H1 (cell line): ENCODE results near the gene CTBP2. TPM values are rescaled to one million over a fixed set of nuclear protein-coding genes. Genes with fewer than 3 reads are reported as not detected.

Experiments used
- CTCF ChIA-PET: fragments of 300-600 bp; sonication (Branson Sonifier 250); formaldehyde crosslinking; loops from one replicate; lab custom pipeline; 2021; ENCODE audit not compliant: partially characterized antibody; lab: Charles Lee
- POLR2A ChIA-PET: fragments of 300-600 bp; sonication (Branson Sonifier 250); formaldehyde crosslinking; loops from one replicate; lab custom pipeline; 2021; ENCODE audit warnings: inconsistent platforms; ENCODE audit not compliant: partially characterized antibody; lab: Charles Lee
- DNase-seq, 2 experiments: peaks; one replicate each; pipeline versions ENCODE4 v3.0.0 to v3.0.0-alpha.2; 2010 to 2022; ENCODE audit warnings: low spot score in 2 of 2, low read depth in 1 of 2, mixed read lengths in 1 of 2
- FAIRE-seq: peaks from 2 replicates; lab custom pipeline; 2011; peaks lifted over from hg19 to GRCh38; lab: Jason Lieb, UNC
- H2AFZ ChIP-seq: 2 replicates; pipeline ENCODE4 v1.8.1; 2012; ENCODE audit warnings: low read length, inconsistent platforms
- H2AK5ac ChIP-seq: 2 replicates; pipeline ENCODE4 v1.6.1; 2013; ENCODE audit warnings: low read depth, low read length
- H2BK120ac ChIP-seq: replicated peaks from 2 replicates; pipeline ENCODE3; 2013; ENCODE audit warnings: low read depth, low read length, inconsistent platforms
- H2BK12ac ChIP-seq: 2 replicates; pipeline ENCODE4 v1.6.1; 2013; ENCODE audit warnings: low read depth, low read length
- H2BK15ac ChIP-seq: 2 replicates; pipeline ENCODE4 v1.6.1; 2013; ENCODE audit warnings: low read length
- H2BK20ac ChIP-seq: 2 replicates; pipeline ENCODE4 v1.6.1; 2013; ENCODE audit warnings: low read length
- H2BK5ac ChIP-seq: 2 replicates; pipeline ENCODE4 v1.6.1; 2013; ENCODE audit warnings: low read depth, low read length
- H3K14ac ChIP-seq: 2 replicates; pipeline ENCODE4 v1.6.1; 2013; ENCODE audit warnings: inconsistent platforms; ENCODE audit not compliant: insufficient read length
- H3K18ac ChIP-seq: 2 replicates; pipeline ENCODE4 v1.6.1; 2013; ENCODE audit warnings: low read length; ENCODE audit errors: extremely low read depth
- H3K23ac ChIP-seq: 2 replicates; pipeline ENCODE4 v1.6.1; 2013; ENCODE audit warnings: inconsistent platforms; ENCODE audit not compliant: insufficient read length
- H3K23me2 ChIP-seq: 2 replicates; pipeline ENCODE4 v1.6.1; 2013; ENCODE audit warnings: low read depth, low read length
- H3K27ac ChIP-seq: 2 replicates; pipeline ENCODE4 v1.6.1; 2011; ENCODE audit warnings: low read depth, low read length, inconsistent platforms
- H3K27me3 ChIP-seq, 4 experiments: replicated peaks in 1 of 4; 1 replicate in 1 of 4; 2 replicates in 3 of 4; pipeline versions ENCODE4 v1.6.1 to v1.8.1; 2011 to 2013; ENCODE audit warnings: low read length in 3 of 4, mild to moderate bottlenecking in 3 of 4, inconsistent platforms in 2 of 4, mixed read lengths in 2 of 4, moderate library complexity in 1 of 4; ENCODE audit not compliant: control insufficient read depth in 3 of 4, insufficient read depth in 3 of 4; ENCODE audit errors: extremely low read depth in 1 of 4
- H3K36me3 ChIP-seq, 4 experiments: 2 replicates each; pipeline versions ENCODE4 v1.6.1 to v1.8.1; 2011 to 2013; ENCODE audit warnings: mild to moderate bottlenecking in 4 of 4, low read length in 3 of 4, moderate library complexity in 2 of 4, control low read depth in 1 of 4, inconsistent platforms in 1 of 4; ENCODE audit not compliant: insufficient read depth in 4 of 4, control insufficient read depth in 2 of 4
- H3K4ac ChIP-seq: replicated peaks from 2 replicates; pipeline ENCODE3; 2013; ENCODE audit warnings: low read length, low read depth, mixed read lengths, inconsistent platforms; ENCODE audit not compliant: insufficient read length
- H3K4me1 ChIP-seq, 4 experiments: replicated peaks in 1 of 4; 1 replicate in 1 of 4; 2 replicates in 3 of 4; pipeline versions ENCODE4 v1.6.1 to v1.8.1; 2011 to 2013; ENCODE audit warnings: low read length in 3 of 4, inconsistent platforms in 2 of 4, mixed read lengths in 1 of 4; ENCODE audit not compliant: insufficient read depth in 4 of 4, control insufficient read depth in 3 of 4
- H3K4me2 ChIP-seq, 2 experiments: 2 replicates each; pipeline versions ENCODE4 v1.6.1 to v1.8.1; 2011 to 2013; ENCODE audit warnings: low read depth in 2 of 2, low read length in 2 of 2, control low read depth in 1 of 2, inconsistent platforms in 1 of 2, mild to moderate bottlenecking in 1 of 2; ENCODE audit not compliant: insufficient read depth in 1 of 2
- H3K4me3 ChIP-seq, 4 experiments: fragments of 200-600, 300-600 bp in 1 of 4; sonication (generic), shearing (Covaris generic), sonication (Bioruptor Twin) in 1 of 4; 2 replicates each; pipeline versions ENCODE4 v1.5.1 to v1.8.1; 2011 to 2016; ENCODE audit warnings: low read length in 4 of 4, low read depth in 3 of 4, control low read depth in 2 of 4, inconsistent platforms in 2 of 4, mild to moderate bottlenecking in 2 of 4, mixed read lengths in 1 of 4, moderate library complexity in 1 of 4; ENCODE audit not compliant: insufficient read depth in 2 of 4; ENCODE audit errors: extremely low read depth in 1 of 4
- H3K56ac ChIP-seq: replicated peaks from 2 replicates; pipeline ENCODE3; 2013; ENCODE audit warnings: low read depth, mild to moderate bottlenecking, mixed read lengths, low read length, inconsistent platforms; ENCODE audit not compliant: insufficient read length
- H3K79me1 ChIP-seq: 2 replicates; pipeline ENCODE4 v1.6.1; 2013; ENCODE audit warnings: low read depth, low read length, control low read depth
- H3K79me2 ChIP-seq, 2 experiments: 2 replicates each; pipeline versions ENCODE4 v1.6.1 to v1.8.1; 2012 to 2013; ENCODE audit warnings: low read length in 2 of 2, mild to moderate bottlenecking in 2 of 2, inconsistent platforms in 1 of 2; ENCODE audit not compliant: insufficient read depth in 2 of 2, control insufficient read depth in 1 of 2
- H3K9ac ChIP-seq, 4 experiments: replicated peaks in 1 of 4; 1 replicate in 1 of 4; 2 replicates in 3 of 4; pipeline versions ENCODE4 v1.6.1 to v1.8.1; 2011 to 2013; ENCODE audit warnings: low read depth in 3 of 4, low read length in 3 of 4, control low read depth in 2 of 4, mild to moderate bottlenecking in 2 of 4, moderate library complexity in 2 of 4, inconsistent platforms in 1 of 4; ENCODE audit errors: extremely low read depth in 1 of 4
- H3K9me3 ChIP-seq, 2 experiments: 2 replicates each; pipeline versions ENCODE4 v1.6.1 to v1.8.1; 2012 to 2013; ENCODE audit warnings: mild to moderate bottlenecking in 2 of 2, moderate library complexity in 2 of 2, control low read depth in 1 of 2, inconsistent platforms in 1 of 2, low read depth in 1 of 2, low read length in 1 of 2, mixed read lengths in 1 of 2; ENCODE audit not compliant: insufficient read depth in 2 of 2
- H4K20me1 ChIP-seq, 2 experiments: replicated peaks in 1 of 2; 2 replicates each; pipeline versions ENCODE3 to v1.8.1; 2011 to 2013; ENCODE audit warnings: inconsistent platforms in 2 of 2, low read length in 2 of 2, mild to moderate bottlenecking in 1 of 2; ENCODE audit not compliant: insufficient read depth in 2 of 2, control insufficient read depth in 1 of 2
- H4K5ac ChIP-seq: 2 replicates; pipeline ENCODE4 v1.6.1; 2013; ENCODE audit warnings: low read length, low read depth, mixed read lengths, inconsistent platforms; ENCODE audit not compliant: insufficient read length
- H4K8ac ChIP-seq: 2 replicates; pipeline ENCODE4 v1.8.0; 2013; ENCODE audit warnings: mild to moderate bottlenecking, moderate library complexity, low read length, inconsistent platforms; ENCODE audit not compliant: insufficient read depth; ENCODE audit errors: extremely low read depth
- H4K91ac ChIP-seq: replicated peaks from 2 replicates; pipeline ENCODE3; 2013; ENCODE audit warnings: low read length, mixed read lengths, inconsistent platforms; ENCODE audit not compliant: insufficient read length
- POU5F1 ChIP-seq: IDR thresholded peaks from 2 replicates; pipeline ENCODE4 v1.6.1; 2011; ENCODE audit warnings: low read depth, mild to moderate bottlenecking, low read length, moderate library complexity
- SIRT6 ChIP-seq: IDR thresholded peaks from one replicate; pipeline ENCODE4 v1.7.1; 2012; ENCODE audit warnings: low read length, inconsistent platforms
- SP4 ChIP-seq: IDR thresholded peaks from 2 replicates; pipeline ENCODE4 v1.6.1; 2012; ENCODE audit warnings: low read length, inconsistent platforms
- WGBS, 2 experiments: shearing (Covaris generic) in 1 of 2; methylation state at CpG; one replicate each; pipeline versions ENCODE4 v1.1.6 to v1.1.7; 2013 to 2015; ENCODE audit warnings: low lambda C conversion rate in 2 of 2, mixed read lengths in 2 of 2, inconsistent platforms in 1 of 2, low coverage in 1 of 2, missing lambda C conversion rate in 1 of 2; ENCODE audit not compliant: insufficient replicate concordance in 2 of 2, insufficient coverage in 1 of 2, insufficient read length in 1 of 2; ENCODE audit errors: extremely low coverage in 1 of 2, missing lambda C conversion rate in 1 of 2; 5-methylcytosine and 5-hydroxymethylcytosine counted together
- polyA plus RNA-seq, 7 experiments: library from polyadenylated mRNA; depleted of rRNA in 3 of 7; stranded (reverse) in 5 of 7; unstranded in 2 of 7; fragments of >200 nt in 5 of 7; fragments of 200-250 nt in 2 of 7; gene quantifications; 1 replicate in 5 of 7; 2 replicates in 1 of 7; 4 replicates in 1 of 7; pipeline versions ENCODE4 v1.2.1 to v1.2.3, GENCODE V29; 2011 to 2013; ENCODE audit warnings: missing spikeins in 2 of 7, mixed read lengths in 2 of 7
- total RNA-seq: library from RNA; stranded (reverse); fragmentation: NEBNext Ultra II Directional; extraction: Animal tissue kit (Norgen Biotek cat#: 25700); gene quantifications from 2 replicates; pipeline ENCODE4 v1.2.1, GENCODE V29; 2021

Gene CTBP2
- total and polyA plus RNA-seq, 2 of the 8 experiments (the other 6 are each of a cell fraction or from before 2014, with no cell fraction given): 208 to 221 TPM

- Histone ChIP-seq H2BK120ac (no peak overlapping the region), H4K5ac (no peak overlapping the region), H3K36me3 (no peaks in the 10 kb centered on the region), H3K18ac (no peak overlapping the region), H3K79me2 (no peaks in the 10 kb centered on the region), H3K4ac (no peak overlapping the region), H3K79me1 (no peaks in the 10 kb centered on the region), H3K23me2 (no peaks in the 10 kb centered on the region), H3K14ac (no peak overlapping the region), H2BK5ac (no peak overlapping the region), H2AK5ac (no peak overlapping the region), H3K9ac (no peak overlapping the region), H4K91ac (no peak overlapping the region), H3K56ac (no peak overlapping the region), H3K4me3 (no peak overlapping the region), H2BK15ac (no peak overlapping the region), H2AFZ (no peak overlapping the region), H3K23ac (no peak overlapping the region)
- no peak for DNase-seq
- ChIA-PET CTCF (no interaction called here), POLR2A (no interaction called here)
- TF ChIP-seq SIRT6 (no peak), POU5F1 (no peak), SP4 (no peak)
- TF ChIP-seq, all 59 proteins: peak for 0
- no peak overlapping the region for H3K4me2 ChIP-seq
- H2BK20ac ChIP-seq: no peak overlapping the region
- H3K27ac ChIP-seq: no peak overlapping the region
- no peaks in the 10 kb centered on the region for H3K9me3 ChIP-seq
- H3K4me1 ChIP-seq: no peaks in the 10 kb centered on the region; a peak in 2 of 7 replicates
- WGBS, 2 experiments: 92% methylated on average over 8 of the region's 8 CpGs; no CpG with 5 or more reads in 1 of the 2 experiments
- H2BK12ac ChIP-seq: no peak overlapping the region
- peaks cover 0 to 3% (median 0%) of the 10 kb centered on the region in 4 experiments; a peak in 3 of 7 replicates for H3K27me3 ChIP-seq
- no peaks in the 10 kb centered on the region for H4K20me1 ChIP-seq
- no peak overlapping the region for H4K8ac ChIP-seq
- FAIRE-seq: no peak
Observed at GRCh38 chr10:125190946-125191345, 30.6 kb upstream of the CTBP2 start.
